Adrenal gland (tissue), 5 donors: ENCODE results near the gene MBNL1.

Source experiments
- POLR2A ChIP-seq, 2 donors: fragments of 450-650 bp; IDR thresholded peaks; one replicate each; pipeline ENCODE4 v1.6.1; 2017; ENCODE audit warnings: antibody characterized with exemption in 2 of 2, mild to moderate bottlenecking in 2 of 2, moderate library complexity in 1 of 2
- TF ChIP-seq, protein P1 (sequence below), 6 experiments: fragments of 450-650 bp in 4 of 6; fragments of 200-600 bp in 2 of 6; sonication (generic) in 1 of 6; IDR thresholded peaks; 1 replicate in 5 of 6; 2 replicates in 1 of 6; pipeline versions ENCODE4 v1.5.1 to v1.8.0; 2016 to 2021; ENCODE audit warnings: antibody characterized with exemption in 6 of 6, mild to moderate bottlenecking in 2 of 6, moderate library complexity in 1 of 6
- donor health status: DM: no; HTN: no; CAD: no.

DNA sequence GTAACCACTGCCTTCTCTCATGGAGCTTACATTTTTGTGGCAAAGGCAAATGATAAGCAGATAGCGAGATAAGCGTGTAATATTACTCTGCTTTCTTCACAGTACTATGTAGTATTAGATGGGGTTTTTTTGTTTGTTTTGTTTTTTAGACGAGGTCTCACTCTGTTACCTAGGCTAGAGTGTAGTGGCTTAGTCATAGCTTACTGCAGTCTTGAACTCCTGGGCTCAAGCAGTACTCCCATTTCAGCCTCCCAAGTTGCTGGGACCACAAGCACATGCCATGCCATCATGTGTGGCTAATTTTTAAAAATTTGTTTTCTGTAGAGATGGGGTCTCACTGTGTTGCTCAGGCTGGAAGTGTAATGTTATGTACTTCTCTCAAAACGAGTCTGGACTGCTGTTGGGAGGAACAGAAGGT lies 22.9 kb downstream of the MBNL1 start:
- TF ChIP-seq, protein P1, sequence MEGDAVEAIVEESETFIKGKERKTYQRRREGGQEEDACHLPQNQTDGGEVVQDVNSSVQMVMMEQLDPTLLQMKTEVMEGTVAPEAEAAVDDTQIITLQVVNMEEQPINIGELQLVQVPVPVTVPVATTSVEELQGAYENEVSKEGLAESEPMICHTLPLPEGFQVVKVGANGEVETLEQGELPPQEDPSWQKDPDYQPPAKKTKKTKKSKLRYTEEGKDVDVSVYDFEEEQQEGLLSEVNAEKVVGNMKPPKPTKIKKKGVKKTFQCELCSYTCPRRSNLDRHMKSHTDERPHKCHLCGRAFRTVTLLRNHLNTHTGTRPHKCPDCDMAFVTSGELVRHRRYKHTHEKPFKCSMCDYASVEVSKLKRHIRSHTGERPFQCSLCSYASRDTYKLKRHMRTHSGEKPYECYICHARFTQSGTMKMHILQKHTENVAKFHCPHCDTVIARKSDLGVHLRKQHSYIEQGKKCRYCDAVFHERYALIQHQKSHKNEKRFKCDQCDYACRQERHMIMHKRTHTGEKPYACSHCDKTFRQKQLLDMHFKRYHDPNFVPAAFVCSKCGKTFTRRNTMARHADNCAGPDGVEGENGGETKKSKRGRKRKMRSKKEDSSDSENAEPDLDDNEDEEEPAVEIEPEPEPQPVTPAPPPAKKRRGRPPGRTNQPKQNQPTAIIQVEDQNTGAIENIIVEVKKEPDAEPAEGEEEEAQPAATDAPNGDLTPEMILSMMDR (IDR thresholded peaks at IDR 0.05), result no peak
- no peak for TF ChIP-seq POLR2A (IDR thresholded peaks at IDR 0.05)
